DMS 273 (cell line): Measurements from ENCODE around the gene ZNF850.
"Not testable (repeated sequence)": the region's sequence is repeated elsewhere in the genome, so short reads cannot be mapped to it uniquely, and the experiment has no call there.

Experiments
- DNase-seq: peaks from one replicate; lab custom pipeline; 2025; ENCODE audit not compliant: unreplicated experiment; lab: John Stamatoyannopoulos, UW

Gene ZNF850

GRCh38 chr19:36772311-36773222 lies at the start of gene ZNF850:
TSS of gene ZNF850 (minus strand) at chr19:36772807. CDS start at chr19:36762606, 10,201 bp downstream.
- peak; percentile 98 for DNase-seq

- DNase-seq = no peak
Observed at GRCh38 chr19:36821758-36822157, 49.2 kb upstream of the ZNF850 start.

DNA sequence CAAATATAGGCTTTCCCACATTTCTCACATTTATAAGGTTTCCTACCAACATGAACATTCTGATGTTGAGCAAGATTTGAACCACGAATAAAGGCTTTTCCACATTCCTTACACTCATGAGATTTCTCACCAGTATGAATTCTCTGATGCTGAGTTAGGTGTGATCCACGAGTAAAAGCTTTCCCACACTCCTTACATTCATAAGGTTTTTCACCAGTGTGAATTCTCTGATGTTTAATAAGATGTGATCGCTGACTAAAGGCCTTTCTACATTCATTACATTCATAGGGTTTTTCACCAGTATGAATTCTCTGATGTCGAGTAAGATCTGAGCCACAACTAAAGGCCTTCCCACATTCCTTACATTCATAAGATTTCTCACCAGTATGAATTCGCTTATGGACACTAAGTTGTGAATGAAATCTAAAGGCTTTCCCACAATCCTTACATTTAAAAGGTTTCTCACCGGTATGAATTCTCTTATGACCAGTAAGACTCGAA lies 46.6 kb upstream of the ZNF850 start:
- peak; percentile 13 for DNase-seq

DNA sequence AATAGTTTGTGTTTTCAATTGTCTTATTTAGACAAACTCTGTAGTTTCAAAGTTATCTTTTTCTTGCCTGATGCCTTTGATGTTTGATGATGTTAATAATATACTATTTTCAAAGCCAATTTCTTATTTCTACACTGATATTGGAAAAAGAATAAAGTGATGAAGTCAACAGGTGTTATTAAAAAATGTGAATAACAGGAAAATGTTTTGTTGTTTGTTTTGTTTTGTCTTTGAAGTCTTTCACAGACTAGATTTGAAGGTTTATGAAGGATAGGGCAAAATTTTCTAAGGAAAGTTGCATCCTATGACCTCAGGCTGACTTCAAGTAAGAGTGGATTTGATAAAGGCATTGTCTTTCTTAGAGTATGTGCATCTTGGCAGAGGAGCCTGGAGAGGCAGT lies 34.4 kb upstream of the ZNF850 start:
- no peak for DNase-seq

DNA sequence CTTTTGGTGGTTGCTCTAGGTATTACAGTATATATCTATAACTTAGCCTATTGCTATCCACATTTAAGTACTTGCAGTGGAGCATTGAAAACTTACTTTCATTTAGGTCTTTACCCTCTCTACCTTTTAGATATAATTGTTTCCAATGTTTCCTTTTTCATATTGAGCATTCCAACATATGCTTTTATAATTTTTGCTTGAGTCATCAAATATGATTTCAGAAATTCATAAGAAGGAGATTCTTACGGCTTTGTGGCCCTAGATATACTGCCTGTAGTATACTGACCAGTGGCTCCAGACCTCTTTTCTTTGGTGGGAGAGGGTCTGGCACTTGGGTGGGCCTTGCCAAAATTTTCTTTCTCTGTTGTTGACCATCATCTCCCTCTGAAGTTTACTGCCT lies 32.8 kb upstream of the ZNF850 start:
- no peak for DNase-seq

GRCh38 chr19:36797786-36798108 lies 25.1 kb upstream of the ZNF850 start:
- DNase-seq = no peak

DNA sequence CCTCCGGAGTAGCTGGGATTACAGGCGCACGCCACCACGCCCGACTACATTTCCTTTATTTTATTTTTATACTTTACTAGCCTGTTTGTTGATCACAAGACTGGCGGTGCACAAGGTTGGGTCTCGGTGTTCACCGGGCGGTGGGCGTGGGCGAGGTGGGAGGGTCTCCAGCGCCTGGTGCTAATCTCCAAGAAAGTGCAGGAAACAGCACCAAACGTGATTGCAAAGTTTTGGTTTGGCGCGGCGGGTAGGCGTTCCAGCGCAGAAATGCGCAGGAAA lies 24.0 kb upstream of the ZNF850 start:
- DNase-seq = no peak

DNA sequence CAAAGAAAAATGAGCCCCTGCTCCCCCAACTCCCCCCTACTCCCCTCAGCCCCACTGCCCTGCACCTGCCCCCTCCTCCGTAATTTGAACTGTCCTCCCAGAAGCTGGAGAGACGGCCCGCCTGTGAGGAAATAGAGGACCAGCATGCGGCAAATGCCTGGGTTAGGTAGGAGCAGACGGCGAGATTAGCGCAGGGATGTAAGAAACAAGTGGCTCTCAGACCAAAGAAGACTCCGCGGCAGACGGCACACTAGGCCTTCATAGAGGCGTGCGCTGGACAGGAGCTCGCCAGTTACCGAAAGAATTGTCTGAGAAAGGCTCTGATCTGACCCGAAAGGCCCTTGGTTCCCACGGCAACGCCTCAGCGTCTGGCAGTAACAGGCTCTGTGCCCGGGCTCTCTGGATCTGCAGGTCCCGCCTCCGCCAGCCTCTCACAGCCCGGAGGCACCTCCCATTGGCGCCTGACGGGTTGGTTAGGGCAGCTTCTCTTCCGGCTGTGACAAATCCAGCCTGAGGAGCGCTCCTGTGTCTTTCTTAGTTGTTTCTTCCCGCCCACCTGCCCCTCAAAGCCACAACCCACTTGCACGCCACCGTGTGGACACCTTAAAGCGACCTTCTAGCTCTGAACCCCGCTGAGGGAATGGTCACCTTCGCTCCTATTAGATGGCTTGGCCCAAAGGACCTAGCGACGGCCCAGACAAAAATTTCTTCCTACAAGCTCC lies 19.0 kb upstream of the ZNF850 start:
- peak; percentile 64 for DNase-seq

- no peak for DNase-seq
Observed at GRCh38 chr19:36775768-36776167, 3.2 kb upstream of the ZNF850 start.

GRCh38 chr19:36773223-36773579 lies 594 bp upstream of the ZNF850 start:
- no peak for DNase-seq

DNA sequence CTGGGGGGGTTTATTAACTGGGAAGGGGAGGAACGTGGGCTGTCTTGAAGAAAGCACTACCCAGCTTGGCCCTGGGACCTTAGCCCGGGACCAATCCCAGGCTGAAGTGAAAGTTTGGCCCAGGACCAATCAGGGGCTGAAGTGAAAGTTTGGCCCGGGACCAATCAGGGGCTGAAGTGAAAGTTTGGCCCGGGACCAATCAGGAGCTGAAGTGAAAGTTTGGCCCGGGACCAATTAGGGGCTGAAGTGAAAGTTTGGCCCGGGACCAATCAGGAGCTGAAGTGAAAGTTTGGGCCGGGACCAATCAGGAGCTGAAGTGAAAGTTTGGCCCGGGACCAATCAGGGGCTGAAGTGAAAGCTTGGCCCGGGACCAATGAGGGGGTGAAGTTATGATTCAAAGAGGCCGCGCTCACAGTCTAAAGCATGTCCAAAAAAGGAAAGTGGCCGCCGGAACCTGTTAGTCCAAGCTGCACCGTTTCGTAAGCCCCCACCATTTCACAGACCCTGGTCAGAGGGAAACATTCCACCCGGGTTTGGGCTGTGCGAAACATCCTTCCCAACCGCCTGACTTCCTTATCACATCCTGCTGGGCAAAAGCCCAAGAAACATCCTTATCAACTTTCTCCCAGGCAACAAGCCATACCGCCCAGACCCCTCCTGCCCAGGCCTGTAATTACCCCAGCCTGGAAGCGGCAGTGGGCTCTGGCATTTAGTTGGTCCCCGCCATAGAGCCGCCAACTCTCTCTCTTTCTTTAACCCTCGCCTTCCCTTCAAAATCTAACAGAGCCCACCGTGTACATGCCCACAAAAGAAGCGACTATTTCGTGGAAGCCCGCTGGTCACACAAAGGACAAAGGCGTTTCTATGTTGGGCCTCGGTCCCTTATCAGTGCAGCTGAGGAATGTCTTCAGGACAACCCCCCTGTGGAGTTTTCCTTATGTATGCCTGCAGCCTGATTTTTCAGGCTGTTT lies 1.1 kb downstream of the ZNF850 start:
- DNase-seq = peak; percentile 93

DNA sequence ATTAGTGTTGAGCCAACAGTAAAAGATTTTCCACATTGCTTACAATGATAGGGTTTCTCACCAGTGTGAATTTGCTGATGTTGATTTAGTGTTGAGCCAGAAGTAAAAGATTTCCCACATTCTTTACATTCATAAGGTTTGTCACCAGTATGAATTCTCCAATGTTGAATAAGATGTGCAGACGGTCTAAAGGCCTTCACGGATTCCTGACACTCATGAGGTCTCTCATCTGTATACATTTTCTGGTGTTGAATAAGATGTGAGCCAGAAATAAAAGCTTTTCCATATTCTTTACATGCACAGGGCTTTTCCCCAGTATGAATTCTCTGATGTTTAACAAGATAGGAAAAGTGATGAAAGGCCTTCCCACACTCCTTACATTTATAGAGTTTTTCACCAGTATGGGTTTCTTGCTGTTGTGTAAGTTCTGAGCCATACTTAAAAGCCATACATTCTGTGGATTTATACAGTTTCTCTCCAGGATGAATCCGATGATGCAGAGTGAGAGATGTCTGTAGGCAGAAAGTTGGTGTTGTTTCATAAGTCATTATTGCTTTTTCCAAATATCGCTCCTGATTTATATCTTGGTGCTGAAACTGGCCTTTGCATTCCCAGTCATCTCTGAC lies 22.4 kb downstream of the ZNF850 start:
- DNase-seq = no peak

DNA sequence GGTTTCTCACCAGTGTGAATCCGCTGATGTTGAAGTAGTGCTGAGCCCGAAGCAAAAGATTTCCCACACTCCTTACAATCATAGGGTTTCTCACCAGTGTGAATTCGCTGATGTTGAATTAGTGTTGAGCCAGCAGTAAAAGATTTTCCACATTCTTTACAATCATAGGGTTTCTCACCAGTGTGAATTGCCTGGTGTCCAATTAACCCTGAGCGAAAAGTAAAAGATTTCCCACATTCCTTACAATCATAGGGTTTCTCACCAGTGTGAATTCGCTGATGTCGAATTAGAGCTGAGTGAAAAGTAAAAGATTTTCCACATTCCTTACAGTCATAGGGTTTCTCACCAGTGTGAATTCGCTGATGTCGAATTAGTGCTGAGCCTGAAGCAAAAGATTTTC lies 23.0 kb downstream of the ZNF850 start:
- not testable (repeated sequence) for DNase-seq

- no peak for DNase-seq
Observed at GRCh38 chr19:36748431-36749275, 24.0 kb downstream of the ZNF850 start.

DNA sequence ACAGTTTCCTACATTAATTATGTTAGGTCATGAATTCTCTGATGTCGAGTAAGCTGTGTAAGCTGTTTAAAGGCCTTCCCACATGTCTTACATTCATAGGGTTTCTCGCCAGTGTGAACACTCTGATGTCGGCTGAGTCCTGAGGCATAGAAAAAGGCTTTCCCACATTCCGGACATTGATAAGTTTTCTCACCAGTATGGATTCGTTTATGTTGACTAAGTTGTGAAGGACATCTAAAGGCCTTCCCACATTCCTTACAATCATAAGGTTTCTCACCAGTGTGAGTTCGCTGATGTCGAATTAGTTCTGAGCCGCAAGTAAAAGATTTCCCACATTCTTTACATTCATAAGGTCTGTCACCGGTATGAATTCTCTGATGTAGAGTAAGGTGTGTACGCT lies 24.9 kb downstream of the ZNF850 start:
- no peak for DNase-seq

GRCh38 chr19:36745870-36746269 lies 26.7 kb downstream of the ZNF850 start:
- DNase-seq = no peak

DNA sequence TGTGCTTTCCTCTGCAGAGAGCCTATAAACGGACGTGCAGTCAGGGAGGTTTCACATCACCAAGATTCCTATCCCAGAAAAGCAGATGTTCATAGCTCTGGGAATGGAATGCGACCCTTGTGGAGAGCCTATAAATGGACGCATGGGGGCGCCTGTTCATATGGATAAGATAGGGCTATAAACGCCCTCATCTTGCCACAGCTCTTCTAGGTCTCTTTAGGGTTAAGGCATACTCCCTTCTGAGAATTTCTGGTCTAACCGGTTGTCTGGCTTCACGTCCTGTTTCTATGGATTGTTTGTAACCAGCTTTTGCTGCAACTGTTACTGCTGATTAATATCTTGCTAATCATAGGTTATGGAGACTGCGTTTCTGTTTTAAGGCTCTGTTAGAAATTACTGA lies 36.4 kb downstream of the ZNF850 start:
- not testable (repeated sequence) for DNase-seq

- peak; percentile 14 for DNase-seq
Observed at GRCh38 chr19:36719687-36720556, 52.7 kb downstream of the ZNF850 start.

DNA sequence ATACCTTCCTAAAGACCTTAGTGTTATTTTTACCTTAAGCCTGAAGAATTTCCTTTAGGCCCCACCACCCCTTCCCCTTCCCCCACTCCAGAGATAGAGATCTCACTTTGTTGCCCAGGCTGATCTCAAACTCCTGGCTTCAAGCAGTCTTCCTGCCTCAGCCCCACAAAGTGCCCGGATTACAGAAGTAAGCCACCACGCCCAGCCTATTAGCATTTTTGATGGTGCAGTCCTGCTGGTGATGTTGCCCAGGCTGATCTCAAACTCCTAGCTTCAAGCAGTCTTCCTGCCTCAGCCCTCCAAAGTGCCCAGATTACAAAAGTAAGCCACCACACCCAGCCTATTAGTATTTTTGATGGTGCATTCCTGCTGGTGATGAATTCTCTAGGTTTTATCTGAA lies 63.2 kb downstream of the ZNF850 start:
- DNase-seq = no peak
